Measurements from ENCODE around the gene HCAR2.
"Not testable (repeated sequence)": the region's sequence is repeated elsewhere in the genome, so short reads cannot be mapped to it uniquely, and the experiment has no call there.

Gene HCAR2

GRCh38 chr12:122716658-122717057 is 13.5 kb upstream of the HCAR2 start, which contains the start of gene HCAR3:
HCAR3 (minus strand) TSS chr12:122716811; CDS start chr12:122716737, 74 bp downstream.
- not testable (repeated sequence) for DNase-seq (ENCODE audit: low read depth in 3 of 3)

DNA sequence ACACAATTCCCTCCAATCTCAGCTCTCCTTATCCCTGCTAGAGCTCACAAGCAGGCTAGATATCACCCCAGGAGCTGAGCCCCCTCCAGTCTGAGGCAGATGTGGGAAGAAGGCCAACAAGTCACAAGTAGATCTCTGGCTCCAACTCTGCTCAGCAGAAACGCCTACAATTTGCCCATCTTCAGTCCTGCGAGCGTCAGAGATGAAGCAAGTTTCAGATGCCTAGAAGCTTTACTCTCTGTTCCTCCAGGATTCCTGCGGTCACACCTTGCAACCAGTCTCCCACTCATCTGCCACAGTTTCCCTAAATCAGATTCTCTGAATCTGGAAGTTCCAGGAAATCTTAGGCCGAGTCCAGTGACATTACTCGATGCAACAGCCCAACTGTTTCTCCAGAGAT is 12.1 kb upstream of the HCAR2 start:
- DNase-seq (ENCODE audit: low read depth in 3 of 3), result not testable (repeated sequence)

DNA sequence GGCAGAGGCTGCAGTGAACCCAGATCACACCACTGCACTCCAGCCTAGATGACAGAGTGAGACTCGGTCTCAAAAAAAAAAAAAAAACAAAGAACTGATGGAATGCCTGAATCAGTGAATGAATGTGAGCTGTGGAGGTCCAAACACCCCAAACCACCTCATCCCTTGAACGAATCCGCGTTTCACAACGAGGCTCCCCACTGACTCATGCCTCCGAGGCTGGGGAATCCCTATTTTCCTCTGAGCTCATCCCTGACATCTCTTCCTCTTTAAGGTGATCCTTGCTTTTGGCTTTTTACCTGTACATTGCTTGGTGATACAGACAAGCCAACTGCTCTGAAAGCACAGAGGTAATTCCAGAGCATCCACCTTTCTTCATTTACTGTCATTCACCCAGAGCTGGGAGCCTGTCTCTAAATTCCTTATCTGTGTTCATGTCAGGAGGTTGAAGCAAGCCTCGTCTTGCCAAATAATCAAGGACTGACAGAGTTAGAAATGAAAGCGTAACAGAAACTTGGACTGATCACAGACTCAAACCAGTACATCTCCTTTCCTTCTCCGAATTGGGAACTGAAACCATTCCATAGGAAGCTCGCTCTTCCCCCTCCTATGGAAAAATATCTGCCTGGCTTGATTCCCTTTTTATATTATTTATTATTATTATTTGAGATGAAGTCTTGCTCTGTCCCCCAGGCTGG is 10.5 kb upstream of the HCAR2 start:
- DNase-seq (ENCODE audit: low read depth in 3 of 3), result not testable (repeated sequence)

- DNase-seq (ENCODE audit: low read depth in 3 of 3), result not testable (repeated sequence)
Measured at GRCh38 chr12:122711266-122711665, 8.1 kb upstream of the HCAR2 start.

DNA sequence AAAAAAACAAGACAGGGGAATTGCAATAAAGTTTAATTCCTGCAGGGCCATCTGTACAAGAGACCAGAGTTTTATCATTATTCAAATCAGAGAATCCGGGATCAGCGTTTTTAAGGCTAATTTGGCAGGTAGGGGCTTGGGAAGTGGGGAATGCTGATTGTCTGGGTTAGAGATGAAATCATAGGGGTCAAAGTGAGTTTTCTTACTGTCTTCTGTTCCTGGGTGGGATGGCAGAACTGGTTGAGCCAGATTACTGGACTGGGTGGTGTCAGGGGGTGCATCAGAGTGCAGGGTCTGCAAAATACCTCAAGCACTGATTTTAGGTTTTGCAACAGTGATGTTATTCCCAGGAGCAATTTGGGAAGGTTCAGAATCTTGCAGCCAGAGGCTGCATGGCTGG is 7.2 kb upstream of the HCAR2 start:
- not testable (repeated sequence) for DNase-seq (ENCODE audit: low read depth in 3 of 3)

GRCh38 chr12:122709287-122709686 is 6.1 kb upstream of the HCAR2 start:
- DNase-seq (ENCODE audit: low read depth in 3 of 3), result not testable (repeated sequence)

DNA sequence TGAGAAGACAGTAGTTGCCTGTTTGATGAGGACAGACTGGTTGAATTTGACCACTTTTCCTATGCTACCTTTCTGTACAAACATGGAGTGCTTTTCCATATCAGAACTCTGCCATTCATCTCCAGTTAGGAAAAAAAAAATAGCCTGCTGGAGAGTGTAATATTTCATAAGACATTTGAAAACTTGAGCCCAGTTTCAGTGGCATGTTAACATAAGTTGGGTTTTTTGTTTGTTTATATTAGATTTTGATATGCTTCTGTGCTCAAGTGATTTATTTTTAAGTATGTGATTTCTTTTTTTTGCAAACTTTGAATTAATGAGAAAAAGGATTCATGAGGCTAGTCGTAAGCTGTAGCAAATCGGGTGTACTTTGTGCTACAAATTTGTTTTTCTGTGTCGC is 684 bp upstream of the HCAR2 start:
- not testable (repeated sequence) for DNase-seq (ENCODE audit: low read depth in 3 of 3)

GRCh38 chr12:122701481-122701880 is 1.7 kb downstream of the HCAR2 start:
- not testable (repeated sequence) for DNase-seq (ENCODE audit: low read depth in 3 of 3)

- DNase-seq (ENCODE audit: low read depth in 3 of 3), result not testable (repeated sequence)
Measured at GRCh38 chr12:122700038-122700710, 3.0 kb downstream of the HCAR2 start.

- DNase-seq (ENCODE audit: low read depth in 3 of 3), result not testable (repeated sequence)
Measured at GRCh38 chr12:122696922-122697321, 6.2 kb downstream of the HCAR2 start.

DNA sequence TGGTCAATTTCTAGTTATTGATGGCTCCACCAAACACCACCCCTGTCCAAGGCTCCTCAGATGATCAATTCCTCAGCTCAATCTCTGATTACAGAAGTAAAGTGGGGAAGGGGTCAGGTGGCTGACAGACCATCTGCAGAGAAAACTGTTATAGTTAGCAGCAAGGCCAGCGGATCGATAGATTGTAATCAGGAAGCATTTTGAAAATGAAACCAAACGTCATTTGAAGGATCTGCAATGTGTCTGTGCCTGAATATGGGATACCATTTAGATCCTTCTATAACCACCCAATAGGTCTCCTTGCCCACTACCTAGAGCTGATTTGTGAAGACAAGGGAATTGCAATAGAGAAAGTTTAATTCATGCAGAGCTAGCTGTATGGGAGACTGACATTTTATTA is 11.6 kb downstream of the HCAR2 start:
- DNase-seq (ENCODE audit: low read depth in 3 of 3), result no peak

GRCh38 chr12:122688291-122688690 is 14.9 kb downstream of the HCAR2 start:
- no peak for DNase-seq (ENCODE audit: low read depth in 3 of 3)

GRCh38 chr12:122687086-122687485 is 16.1 kb downstream of the HCAR2 start:
- DNase-seq (ENCODE audit: low read depth in 3 of 3), result no peak

DNA sequence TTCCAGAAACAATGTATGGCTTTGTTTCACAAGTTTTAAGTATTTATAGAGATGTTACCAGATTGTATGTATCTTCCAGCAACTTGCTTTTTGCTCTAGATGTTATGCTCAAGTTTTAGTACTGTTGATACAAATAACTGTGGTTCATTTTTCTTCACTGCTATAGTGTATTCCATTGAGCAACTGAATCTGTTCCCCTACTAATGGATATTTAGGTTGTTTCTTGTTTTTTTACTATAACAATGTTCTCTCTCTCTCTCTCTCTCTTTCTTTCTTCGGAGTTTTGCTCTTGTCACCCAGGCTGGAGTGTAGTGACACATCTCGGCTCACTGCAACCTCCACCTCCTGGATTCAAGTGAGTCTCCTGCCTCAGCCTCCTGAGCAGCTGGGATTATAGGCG is 16.6 kb downstream of the HCAR2 start:
- DNase-seq (ENCODE audit: low read depth in 3 of 3), result no peak

DNA sequence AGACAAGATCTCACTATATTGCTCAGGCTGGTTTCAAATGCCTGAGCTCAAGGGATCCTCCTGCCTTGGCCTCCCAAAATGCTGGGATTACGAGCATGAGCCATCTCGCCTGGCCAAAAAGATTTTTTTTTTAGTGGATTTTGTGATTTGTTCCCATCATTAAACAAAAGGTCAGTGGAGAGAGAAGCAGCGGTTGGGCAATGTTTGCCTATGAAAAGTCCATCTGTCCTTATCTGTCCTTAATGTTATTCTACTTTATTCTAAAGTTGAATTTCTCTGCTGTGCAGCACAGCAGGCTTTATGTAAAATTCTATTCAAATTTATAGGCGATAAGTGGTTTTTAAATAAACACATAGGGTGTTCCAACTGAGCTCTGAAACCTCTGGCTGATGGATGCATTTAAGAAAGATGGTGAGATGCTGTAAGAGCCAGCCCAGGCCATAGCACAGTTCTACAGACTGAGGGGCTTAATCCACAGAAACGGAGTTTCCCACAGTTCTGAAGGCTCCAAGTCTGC is 18.8 kb downstream of the HCAR2 start:
- DNase-seq (ENCODE audit: low read depth in 3 of 3), result no peak

DNA sequence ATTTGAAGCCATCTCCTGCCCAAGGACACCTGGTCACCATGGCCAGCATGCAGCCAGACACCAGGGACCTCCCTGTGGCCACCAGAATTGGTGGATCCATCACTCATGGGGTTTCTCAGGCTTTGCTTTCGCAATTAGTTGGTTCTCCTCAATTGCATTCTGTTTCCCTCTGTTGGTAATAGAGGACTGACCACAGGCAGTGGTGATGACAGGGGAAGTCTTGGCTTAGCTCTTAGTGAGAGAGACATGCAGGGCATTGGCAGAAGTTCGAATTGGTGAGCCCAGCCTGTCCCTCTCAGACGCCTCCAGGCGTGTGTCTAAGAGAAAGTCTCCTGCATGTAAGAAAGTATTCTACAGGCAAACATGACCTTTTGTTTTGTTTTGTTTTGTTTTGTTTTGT is 21.3 kb downstream of the HCAR2 start:
- DNase-seq (ENCODE audit: low read depth in 3 of 3), result no peak

- DNase-seq (ENCODE audit: low read depth in 3 of 3), result not testable (repeated sequence)
Measured at GRCh38 chr12:122680989-122681388, 22.2 kb downstream of the HCAR2 start.

- not testable (repeated sequence) for DNase-seq (ENCODE audit: low read depth in 3 of 3)
Measured at GRCh38 chr12:122676781-122677180, 26.4 kb downstream of the HCAR2 start.

DNA sequence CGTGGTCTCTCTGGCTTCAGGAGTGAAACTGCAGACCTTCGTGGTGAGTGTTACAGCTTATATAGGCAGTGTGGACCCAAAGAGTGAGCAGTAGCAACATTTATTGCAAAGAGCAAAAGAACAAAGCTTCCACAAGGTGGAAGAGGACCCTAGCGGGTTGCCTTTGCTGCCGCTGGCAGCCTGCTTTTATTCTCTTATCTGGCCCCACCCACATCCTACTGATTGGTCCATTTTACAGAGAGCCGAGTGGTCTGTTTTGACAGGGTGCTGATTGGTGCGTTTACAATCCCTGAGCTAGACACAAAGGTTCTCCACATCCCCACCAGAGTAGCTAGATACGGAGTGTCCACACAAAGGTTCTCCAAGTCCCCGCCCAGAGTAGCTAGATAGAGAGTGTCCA is 27.1 kb downstream of the HCAR2 start:
- not testable (repeated sequence) for DNase-seq (ENCODE audit: low read depth in 3 of 3)

DNA sequence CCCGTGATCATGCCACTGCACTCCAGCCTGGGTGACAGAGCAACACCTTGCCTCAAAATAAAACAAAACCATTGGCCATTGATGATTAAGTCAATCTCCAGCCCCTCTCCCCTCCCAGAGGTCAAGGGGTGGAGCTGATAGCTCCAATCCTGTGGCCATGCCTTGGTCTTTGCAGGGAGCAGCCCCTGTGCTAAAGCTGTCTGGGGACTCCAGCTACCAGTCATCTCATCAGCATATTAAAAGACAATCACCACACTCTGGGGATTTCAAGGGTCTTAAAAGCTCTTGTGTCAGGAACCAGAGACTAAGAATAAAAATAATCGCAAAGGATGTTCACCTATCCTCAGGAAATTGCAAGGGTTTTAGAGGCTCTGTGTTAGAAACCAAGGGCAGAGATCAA is 30.6 kb downstream of the HCAR2 start:
- no peak for DNase-seq (ENCODE audit: low read depth in 3 of 3)

DNA sequence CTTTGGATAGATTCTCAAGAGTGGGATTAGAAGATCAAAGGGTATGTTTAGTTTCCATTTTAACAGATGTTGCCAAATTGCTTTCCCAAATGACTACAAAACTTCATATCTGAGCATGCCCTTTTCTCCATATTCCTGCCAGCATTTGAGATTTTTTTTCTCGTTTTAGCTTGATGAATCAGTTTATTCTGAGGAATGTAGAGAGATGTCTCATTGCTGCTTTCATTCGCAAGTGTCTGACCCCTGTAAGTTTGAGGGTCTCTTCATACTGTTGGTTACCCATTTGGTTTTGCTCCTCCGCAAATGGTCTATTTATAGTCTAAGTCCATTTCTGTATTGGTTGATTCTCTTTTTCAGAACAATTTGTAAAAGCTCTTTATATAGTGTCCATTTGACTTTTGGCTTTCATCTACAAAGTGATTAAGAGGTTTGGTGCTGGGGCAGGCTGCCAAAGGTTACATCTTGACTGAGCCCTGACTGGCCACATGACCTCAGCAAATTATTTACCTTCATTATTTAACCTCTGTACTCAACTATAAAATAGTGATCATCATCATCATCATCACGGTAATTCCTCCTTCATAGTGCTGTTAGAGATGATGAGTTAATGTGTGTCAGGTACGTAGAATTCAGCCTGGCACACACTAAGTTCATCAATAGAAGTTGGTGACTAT is 33.6 kb downstream of the HCAR2 start:
- no peak for DNase-seq (ENCODE audit: low read depth in 3 of 3)

- DNase-seq (ENCODE audit: low read depth in 3 of 3), result no peak
Measured at GRCh38 chr12:122668268-122668667, 34.9 kb downstream of the HCAR2 start.
